Measurements from ENCODE around the gene ZCCHC14. TPM values are rescaled to one million over a fixed set of nuclear protein-coding genes. Genes with fewer than 3 reads are reported as not detected.

Gene ZCCHC14
- total and polyA plus RNA-seq, 10 of the 15 experiments (the other 5 are each of a cell fraction or from before 2014, with no cell fraction given): 0.02 to 0.26 (median 0.05) TPM; not detected in 3

- in situ Hi-C loops (cut with MboI): no loop called here
- no peak for FAIRE-seq
- no peak for ATAC-seq
- CTCF ChIA-PET: interaction anchor here (0.7 kb wide), 1 partner anchor 14 kb away, joined by 3 read pairs; no protein-coding TSS in a partner anchor
- H3K27ac ChIP-seq (ENCODE audit: control insufficient read depth, insufficient read depth): no peak overlapping the region
- intact Hi-C loops (cut with micrococcal nuclease; ENCODE audit: unreplicated experiment): no loop called here
- no peak overlapping the region for H3K4me2 ChIP-seq (ENCODE audit: control insufficient read depth, insufficient read depth)
- BruUV-seq (replicated peaks): no TSS peak
- H2AFZ ChIP-seq (ENCODE audit: control insufficient read depth, low read depth, low read length): no peak overlapping the region
- 93% methylated on average over 15 of the region's 16 CpGs for WGBS (ENCODE audit: insufficient coverage, insufficient replicate concordance, low lambda C conversion rate, missing lambda C conversion rate)
- no peaks in the 10 kb centered on the region for H4K20me1 ChIP-seq (ENCODE audit: control insufficient read depth, insufficient read depth)
- peaks cover 24% of the 10 kb centered on the region in 2 experiments for H3K36me3 ChIP-seq (ENCODE audit: control insufficient read depth in 2 of 2, insufficient read depth in 2 of 2, low read length in 1 of 2)
- H3K4me1 ChIP-seq (ENCODE audit: control insufficient read depth, insufficient read depth, low read length): no peaks in the 10 kb centered on the region
- H3K79me2 ChIP-seq (ENCODE audit: control insufficient read depth, insufficient read depth, low read length): no peaks in the 10 kb centered on the region
- no peaks in the 10 kb centered on the region for H3K27me3 ChIP-seq (replicated peaks in 1 of 2; ENCODE audit: control insufficient read depth in 2 of 2, insufficient read depth in 2 of 2, low read length in 1 of 2)
- DNase-seq (ENCODE audit: low read depth, low spot score): no peak
- H3K4me3 ChIP-seq: no peak overlapping the region
- H3K9ac ChIP-seq (ENCODE audit: control insufficient read depth, insufficient read depth, low read length): no peak overlapping the region
- H3K9me3 ChIP-seq (replicated peaks; ENCODE audit: control insufficient read depth, insufficient read depth, low read length): no peaks in the 10 kb centered on the region
- no peak for TF ChIP-seq ATF3 (IDR thresholded peaks at IDR 0.05; ENCODE audit: borderline replicate concordance, extremely low read depth, low read depth, low read length)
- TF ChIP-seq GABPA (IDR thresholded peaks at IDR 0.05; ENCODE audit: low read depth): no peak
- TF ChIP-seq PAX8 (IDR thresholded peaks at IDR 0.05): no peak
- no peak for TF ChIP-seq SP1 (IDR thresholded peaks at IDR 0.05; ENCODE audit: low read depth, low read length)
- TF ChIP-seq POLR2A (IDR thresholded peaks at IDR 0.05; ENCODE audit: low read depth, low read length): peak; percentile 6; the same call in 1 of the 2 replicates
- TF ChIP-seq CUX1 (IDR thresholded peaks at IDR 0.05; ENCODE audit: insufficient replicate concordance, low read depth, low read length): no peak
- TF ChIP-seq SUZ12 (IDR thresholded peaks at IDR 0.05; ENCODE audit: unreplicated experiment): no peak
- SMC1A ChIA-PET (ENCODE audit: uncharacterized antibody, unreplicated experiment): no interaction called here
- POLR2A ChIA-PET: interaction anchor here (1.0 to 1.1 kb wide), 2 partner anchors 23 to 44 kb away, joined by 3 to 4 read pairs; partner anchors contain the start of gene FBXO31
- RAD21 ChIA-PET (ENCODE audit: unreplicated experiment): no interaction called here
Measured at GRCh38 chr16:87360862-87361610, 131.8 kb downstream of the ZCCHC14 start.
